ENCODE results near the gene CLCN1. TPM values are rescaled to one million over a fixed set of nuclear protein-coding genes. Genes with fewer than 3 reads are reported as not detected.
"Not testable (repeated sequence)": the region's sequence is repeated elsewhere in the genome, so short reads cannot be mapped to it uniquely, and the experiment has no call there.

CLCN1 gene
- total RNA-seq, 1 donor from 2014 or later: not detected

DNA sequence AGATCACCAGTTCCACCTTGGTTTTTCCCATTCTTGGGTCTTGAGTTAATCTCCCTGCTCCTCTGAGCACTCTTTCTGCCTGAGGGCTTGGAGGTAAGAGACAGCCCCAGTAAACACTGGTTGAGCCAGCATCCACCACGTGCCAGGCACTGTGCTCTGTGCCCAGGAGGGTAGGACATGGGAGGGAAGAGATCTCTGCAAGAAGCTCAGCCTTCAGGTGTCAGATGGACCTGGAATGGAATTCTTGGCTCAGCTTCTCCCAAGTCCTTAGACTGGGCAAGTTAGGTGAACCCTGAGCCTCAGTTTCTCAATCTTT is 67.7 kb downstream of the CLCN1 start:
- no peak for DNase-seq (ENCODE audit: low read depth, low spot score)

DNA sequence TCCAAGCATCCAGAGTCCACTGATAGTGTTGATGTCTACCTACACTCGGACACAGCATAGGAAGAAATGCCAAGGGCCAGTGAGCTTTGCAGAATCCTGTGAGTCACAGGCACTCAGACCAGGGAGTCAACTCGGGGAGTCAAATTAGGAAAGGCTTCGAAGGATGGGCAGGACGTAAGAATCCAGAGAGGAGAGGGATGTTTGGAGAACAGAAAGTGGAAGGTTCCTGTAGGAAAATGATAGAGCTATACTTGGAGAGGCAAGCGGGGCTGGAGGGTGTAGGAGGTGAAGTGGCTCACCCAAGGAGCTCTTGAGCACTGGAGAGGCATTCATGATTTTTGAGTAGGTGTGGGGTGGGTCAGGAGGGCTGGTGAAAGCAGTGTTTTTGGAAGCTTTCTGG is 68.2 kb downstream of the CLCN1 start:
- no peak for DNase-seq (ENCODE audit: low read depth, low spot score)

DNA sequence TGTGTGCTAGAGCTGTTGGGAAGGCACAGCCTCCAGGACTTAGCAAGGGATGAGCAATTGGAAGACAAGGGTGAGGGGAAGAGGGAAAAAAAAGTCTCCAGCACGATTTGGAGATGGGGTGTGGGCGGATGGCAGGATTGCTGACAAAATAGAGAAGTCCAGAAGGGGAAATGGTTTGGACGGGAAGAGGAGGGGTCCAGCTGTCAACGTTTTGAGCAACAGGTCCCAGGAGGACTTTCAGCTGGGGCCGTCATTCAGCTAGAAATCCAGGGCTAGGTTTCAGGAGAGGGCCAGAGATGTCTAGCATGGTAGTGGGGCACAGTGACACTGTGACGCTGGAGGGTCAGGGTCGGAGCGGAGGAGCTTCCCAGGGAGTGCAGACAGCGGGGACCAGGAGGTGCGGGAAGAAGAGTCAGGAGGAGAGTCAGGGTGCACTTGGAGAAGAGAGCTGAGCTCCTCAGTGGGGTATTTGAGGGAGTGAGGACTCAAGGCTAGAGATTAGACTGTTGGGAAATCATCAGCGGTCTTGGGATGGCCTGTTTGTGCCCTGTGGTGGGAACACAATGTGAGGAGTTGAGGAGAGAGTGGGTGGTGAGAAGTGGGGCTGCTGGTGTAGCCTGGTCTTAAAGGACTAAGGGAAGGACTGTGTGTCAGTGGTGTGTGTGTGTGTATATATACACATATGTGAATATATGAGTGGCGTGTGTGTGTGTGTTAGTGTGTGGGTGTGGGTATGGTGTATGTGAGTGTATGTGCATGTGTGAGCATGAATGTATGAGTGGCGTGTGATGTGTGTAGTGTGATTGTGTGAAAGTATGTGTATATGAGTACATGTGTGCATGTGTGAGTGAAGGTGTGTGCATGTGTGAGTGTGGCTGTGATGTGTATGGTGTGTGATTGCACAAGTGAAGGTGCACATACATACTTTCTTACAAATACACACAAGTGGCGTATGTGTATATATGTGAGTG is 69.0 kb downstream of the CLCN1 start:
- DNase-seq (ENCODE audit: low read depth, low spot score): no peak

DNA sequence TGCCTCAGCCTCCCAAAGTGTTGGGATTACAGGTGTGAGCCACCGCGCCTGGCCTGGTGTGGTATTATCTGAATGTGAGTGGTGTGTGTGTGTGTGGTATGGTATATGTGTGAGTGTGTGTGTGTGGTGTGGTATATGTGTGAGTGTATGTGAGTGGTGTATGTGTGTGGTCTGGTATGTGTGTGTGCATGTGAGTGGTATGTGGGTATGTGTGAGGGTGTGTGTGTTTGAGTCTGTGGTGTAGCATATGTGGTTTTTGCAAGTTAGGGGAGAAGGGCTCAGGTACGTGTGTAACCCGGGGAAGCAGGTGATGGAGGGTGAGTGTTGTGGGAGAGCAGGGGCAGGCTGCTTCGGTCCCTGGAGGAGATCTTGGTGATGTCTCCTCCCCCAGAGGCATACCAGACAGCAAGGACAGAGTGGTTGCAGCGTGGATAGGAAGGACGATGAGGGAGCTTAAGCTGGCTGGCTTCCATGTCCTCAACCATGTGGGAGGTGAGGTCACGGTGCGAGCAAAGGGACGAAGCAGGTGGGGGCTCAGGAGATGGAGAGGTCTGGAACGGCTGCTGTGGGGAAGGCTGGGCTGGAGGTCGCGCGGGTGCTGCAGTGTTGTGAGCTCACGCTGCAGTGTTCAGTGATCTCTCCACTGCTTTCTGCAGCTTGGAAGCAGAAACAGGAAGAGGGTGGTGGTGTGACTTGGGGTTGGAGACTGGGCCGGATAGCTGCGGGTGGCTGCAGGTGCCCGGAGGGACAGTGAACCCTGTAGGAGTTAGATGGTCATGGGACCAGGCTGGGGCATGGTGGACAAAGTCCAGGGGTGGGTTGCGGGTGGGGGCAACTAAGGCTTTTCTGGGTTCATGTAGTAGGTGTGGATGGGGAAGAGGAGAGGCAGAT is 70.2 kb downstream of the CLCN1 start:
- DNase-seq (ENCODE audit: low read depth, low spot score): no peak

DNA sequence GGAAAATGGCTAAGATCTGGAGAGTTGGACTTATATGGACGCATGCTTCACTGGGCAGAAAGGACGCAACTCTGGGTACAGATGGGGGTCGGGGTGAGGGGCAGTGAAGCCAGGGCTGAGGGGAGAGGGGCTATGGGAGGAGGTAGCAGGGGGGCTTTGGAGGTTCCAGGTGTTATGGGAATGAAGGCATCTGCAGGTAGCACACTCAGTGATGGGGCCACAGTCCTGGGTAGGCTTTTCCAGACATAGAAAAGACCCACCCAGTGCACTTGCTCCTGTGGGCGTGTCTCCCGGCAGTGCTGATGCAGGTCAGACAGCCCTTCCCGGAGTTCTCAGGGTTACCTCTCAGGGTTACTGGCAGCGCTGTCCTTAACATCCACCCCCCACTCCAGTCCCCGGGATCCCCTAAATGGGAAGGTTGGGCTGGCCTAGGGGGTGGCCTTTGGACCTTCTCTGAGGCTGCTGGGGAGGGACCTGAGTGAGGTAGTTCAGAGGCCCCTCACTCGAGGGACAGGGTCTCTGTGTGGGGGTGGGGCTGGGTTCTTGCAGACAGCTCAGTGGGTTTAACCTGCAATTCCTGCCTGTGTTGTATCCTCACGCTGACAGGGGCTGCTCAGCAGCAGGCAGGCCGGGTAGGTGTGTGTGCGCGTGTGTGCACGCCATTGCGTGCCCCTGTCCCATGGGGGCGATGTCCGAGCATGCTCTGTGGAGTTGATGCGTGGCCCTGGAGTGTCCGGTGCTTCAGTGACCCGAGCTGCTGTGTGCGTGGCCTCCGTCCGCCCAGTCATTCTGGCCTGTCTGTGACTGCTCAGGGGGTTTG is 71.5 kb downstream of the CLCN1 start:
- DNase-seq (ENCODE audit: low read depth, low spot score): no peak

DNA sequence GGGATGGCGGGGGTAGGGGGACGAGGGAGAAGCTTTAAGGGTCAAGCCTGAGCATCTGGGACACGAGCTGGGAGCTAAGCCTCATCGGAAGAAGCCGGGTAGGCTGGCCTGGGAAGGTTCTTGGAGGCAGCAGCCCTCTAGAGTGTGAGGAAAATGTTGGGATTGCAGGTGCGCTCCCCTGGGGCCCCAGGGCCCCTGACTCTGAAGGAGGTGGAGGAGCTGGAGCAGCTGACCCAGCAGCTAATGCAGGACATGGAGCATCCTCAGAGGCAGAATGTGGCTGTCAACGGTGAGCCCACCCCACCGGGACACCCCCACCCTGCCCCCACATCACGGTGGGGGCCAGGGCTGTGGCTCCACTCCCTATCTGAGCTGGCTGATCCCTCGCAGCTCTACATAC is 72.1 kb downstream of the CLCN1 start:
- no peak for DNase-seq (ENCODE audit: low read depth, low spot score)

DNA sequence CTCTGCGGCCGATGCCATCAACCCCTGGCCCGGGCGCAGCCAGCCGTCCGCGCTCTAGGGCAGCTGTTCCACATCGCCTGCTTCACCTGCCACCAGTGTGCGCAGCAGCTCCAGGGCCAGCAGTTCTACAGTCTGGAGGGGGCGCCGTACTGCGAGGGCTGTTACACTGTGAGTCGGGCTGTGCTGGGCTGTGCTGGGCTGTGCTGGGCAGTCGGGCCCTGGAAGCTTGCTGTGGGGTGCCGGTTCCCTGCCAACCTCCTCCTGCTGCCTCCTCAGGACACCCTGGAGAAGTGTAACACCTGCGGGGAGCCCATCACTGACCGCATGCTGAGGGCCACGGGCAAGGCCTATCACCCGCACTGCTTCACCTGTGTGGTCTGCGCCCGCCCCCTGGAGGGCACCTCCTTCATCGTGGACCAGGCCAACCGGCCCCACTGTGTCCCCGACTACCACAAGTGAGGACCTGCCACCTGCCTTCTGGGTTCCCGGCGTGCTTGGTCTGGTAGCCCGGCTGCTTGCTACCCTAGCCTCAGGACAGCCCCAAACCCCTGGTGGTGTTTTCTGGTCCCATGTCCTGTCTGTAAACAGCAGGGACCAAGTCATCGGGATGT is 72.7 kb downstream of the CLCN1 start:
- DNase-seq (ENCODE audit: low read depth, low spot score): no peak

DNA sequence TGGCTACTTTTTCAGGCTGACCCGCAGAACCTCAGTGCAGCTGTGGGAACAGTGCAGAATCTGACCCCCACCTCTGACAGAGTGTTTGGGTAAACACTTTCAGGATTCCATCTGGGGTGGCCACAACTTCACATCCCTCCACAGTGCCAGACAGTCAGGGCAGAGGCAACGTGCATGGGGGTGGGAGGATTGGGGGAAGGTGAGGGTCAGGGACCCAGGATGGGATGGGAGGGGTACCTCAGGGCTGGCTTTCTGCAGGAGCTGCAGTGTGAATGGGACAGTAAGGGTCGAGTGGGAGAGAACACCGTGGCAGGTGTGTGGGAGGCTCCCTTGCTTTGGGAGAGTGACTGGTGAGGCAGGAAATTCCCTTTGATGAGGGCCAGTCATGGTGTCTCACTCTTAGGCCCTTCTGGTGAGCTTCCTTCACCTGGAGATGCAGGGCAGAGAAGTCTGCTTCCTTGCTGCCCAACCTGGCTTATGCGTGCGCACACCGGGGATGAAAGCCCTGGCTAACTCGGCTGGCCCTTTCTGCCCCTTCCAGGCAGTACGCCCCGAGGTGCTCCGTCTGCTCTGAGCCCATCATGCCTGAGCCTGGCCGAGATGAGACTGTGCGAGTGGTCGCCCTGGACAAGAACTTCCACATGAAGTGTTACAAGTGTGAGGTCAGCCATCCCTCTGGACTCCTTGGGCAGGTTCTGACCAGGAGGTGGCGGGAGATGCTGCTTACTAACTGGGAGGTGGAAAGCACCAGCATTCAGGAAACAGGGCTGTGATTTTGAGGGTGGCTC is 73.6 kb downstream of the CLCN1 start:
- no peak for DNase-seq (ENCODE audit: low read depth, low spot score)

DNA sequence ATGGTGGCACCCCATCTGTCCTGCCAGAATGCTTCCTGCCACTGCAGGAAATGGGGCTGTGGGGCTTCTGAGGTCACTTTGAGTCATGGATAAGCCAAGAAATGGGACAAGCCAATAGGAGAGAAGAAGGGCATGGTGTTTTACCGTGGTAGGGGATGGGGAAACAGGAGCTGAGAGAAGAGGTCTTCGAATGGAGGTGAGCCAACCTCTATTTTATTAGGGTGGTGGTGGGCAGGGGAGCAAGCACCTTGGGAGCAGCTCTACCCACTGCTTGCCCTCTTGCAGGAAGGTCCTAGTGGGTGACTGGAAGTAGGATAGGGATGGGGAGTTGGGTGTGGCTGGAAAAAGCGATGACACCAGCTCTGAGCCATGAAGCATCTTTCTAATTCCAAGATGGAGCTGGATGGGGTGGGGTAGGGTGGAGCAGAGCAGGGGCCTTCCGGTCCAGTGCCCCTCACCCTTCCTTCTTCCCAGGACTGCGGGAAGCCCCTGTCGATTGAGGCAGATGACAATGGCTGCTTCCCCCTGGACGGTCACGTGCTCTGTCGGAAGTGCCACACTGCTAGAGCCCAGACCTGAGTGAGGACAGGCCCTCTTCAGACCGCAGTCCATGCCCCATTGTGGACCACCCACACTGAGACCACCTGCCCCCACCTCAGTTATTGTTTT is 74.3 kb downstream of the CLCN1 start:
- no peak for DNase-seq (ENCODE audit: low read depth, low spot score)

DNA sequence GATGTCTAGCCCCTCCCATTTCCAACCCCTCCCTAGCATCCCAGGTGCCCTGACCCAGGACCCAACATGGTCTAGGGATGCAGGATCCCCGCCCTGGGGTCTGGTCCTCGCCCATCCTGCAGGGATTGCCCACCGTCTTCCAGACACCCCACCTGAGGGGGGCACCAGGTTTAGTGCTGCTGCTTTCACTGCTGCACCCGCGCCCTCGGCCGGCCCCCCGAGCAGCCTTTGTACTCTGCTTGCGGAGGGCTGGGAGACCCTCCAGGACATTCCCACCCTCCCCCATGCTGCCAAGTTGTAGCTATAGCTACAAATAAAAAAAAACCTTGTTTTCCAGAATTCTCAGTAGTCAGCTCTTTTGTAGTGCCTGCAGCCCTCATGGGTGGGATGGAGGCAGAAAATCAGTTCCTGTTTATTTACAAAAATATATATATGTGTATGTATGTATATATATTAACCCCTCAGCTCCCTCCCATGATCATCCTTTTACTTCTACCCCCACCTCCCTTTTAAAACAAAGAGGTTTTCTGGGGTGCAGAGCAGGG is 74.9 kb downstream of the CLCN1 start:
- no peak for DNase-seq (ENCODE audit: low read depth, low spot score)

DNA sequence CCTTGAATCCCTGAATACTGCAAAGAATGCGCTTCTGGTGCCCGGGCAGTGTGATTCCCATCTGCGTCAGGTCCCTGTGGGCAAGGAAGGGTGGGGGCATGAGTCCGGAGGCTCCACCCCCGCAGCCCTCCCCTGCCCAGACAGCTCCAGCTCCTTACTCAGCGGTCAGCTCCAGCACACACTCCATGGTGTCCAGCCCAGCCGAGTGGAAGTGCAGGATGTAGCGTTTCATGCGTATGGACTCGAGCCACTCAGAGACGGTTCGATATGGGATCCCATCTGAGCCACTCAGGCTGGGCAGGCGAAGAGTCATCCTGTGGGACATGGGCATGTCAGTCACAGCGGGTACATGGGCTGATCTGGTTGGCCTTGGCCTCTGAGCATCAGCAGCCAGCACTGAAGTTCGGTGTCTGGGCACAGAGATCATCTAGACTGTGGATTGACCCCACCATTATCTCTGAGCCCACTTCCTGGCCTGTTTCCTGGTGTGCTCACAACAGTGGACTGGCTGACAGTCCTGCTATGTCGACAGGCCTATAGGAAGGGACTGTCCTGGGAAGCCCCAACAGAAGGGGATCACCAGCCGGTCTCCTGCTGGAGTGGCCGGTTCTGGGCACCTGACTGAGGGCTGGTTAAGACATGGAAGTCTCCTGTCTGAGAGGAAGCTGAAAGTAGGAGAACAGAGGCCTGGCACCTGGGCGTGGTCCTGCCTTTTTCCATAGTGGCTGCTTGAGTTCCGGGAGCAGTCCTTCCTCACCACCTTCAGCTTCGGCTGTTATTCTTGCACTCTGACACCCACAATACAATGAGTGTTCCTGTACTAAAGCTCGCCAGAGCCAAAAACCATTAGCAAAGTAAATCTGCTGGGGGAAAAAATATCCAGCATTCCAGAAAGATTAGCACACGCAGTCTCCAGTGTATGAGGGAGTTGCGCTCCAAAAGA is 75.8 kb downstream of the CLCN1 start:
- DNase-seq (ENCODE audit: low read depth, low spot score): peak; percentile 62

DNA sequence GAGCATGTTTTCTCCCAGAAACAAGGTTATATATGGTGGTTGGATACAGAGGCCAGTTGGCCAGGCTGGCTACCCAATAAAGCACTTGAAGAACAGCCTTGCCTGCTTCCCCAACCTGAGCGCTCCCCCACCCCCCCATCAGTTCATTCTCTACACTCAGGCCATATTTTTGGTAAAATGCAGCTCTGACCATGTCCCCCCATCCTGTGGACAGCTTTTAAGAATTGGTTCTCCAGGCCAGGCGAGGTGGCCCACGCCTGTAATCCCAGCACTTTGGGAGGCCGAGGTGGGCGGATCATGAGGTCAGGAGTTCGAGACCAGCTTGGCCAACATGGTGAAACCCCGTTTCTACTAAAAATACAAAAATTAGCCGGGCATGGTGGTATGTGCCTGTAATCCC is 76.5 kb downstream of the CLCN1 start:
- not testable (repeated sequence) for DNase-seq (ENCODE audit: low read depth, low spot score)

DNA sequence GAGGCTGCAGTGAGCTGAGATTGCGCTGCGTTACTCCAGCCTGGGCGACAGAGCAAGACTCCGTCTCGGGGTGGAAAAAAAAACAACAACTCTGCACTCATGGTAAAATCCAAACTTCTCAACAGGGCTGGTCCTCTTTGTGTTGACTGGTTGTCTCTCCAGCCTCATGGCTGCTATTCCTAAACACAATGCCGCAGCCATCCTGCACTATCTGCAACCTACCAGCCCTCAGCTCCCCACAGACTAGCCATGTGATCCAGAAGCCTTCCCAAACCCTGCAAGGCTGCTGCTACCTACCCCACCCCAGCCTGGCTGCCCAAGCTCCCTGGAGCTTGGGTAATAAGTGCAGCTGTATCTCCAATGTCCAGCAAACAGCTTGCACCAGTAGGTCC is 77.0 kb downstream of the CLCN1 start:
- no peak for DNase-seq (ENCODE audit: low read depth, low spot score)

DNA sequence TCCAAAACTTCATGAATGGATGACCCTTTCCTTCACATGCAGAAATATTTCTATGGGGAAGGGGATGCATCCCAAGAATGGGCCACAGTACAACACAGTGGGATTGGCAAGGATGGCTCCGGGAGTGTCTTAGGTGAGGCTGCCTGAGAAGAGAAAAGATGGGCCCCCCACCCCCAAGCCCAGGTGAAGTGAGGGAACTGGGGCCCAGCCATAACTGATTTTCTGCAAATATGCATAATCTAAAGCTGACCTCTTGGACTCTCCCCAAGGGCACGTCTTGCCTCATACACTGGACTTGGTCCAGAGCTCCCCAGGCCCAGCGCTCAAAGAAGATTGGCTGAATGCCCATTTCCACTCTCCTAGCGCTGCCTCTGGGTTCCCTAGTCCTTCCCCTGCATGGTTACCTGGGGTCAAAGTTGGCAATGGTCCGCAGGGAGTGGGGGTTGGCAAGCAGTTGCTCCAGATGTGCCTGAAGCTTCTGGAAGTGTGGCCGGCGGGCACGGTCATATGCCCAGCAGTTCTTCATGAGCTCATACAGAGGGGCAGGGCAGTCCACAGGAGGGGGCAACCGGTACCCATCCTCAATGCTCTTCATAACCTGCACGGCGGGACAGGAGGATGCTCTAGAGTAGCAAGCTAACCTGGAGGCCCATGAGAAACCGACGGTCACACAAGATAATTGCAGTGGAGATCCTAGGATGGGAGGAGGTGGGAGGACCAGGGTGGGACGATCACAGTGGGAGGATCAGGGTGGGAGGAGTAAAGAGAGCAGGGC is 77.5 kb downstream of the CLCN1 start:
- no peak for DNase-seq (ENCODE audit: low read depth, low spot score)

DNA sequence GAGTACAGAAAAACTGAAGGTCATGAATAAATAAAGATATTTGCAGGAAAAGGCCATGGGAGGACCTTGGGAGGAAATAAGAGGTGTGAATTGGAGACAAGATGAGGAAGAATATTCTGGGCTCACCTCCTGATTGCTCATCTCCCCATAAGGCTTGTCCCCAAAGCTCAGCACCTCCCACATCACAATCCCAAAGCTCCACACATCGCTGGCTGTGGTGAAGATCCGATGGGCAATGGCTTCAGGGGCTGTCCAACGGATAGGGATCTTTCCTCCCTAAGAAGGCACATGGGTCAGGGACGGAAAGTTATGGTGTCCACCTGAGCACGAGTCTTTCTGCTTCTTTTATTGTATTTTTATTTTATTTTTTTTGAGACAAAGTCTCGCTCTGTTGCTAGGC is 78.2 kb downstream of the CLCN1 start:
- DNase-seq (ENCODE audit: low read depth, low spot score): no peak

DNA sequence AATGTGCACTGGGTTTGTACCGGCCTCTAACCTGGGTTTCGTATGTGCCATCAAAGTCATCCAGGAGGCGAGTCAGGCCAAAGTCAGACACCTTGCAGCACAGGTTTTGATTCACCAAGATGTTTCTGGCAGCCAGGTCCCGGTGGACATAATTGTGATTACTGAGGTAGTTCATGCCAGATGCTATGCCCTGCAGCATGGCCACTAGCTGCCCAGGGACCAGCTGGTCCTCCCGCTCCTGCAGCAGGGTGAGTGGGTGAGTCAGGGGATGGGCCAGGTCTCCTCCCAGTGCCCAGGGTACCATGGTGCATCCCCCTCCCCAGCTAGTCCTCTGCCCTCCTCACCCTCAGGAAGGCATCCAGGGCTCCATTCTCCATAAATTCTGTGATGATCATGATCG is 78.9 kb downstream of the CLCN1 start:
- DNase-seq (ENCODE audit: low read depth, low spot score): no peak
